SK-N-SH (cell line): ENCODE measurements around the gene PARP8. TPM values are rescaled to one million over a fixed set of nuclear protein-coding genes. Genes with fewer than 3 reads are reported as not detected.
A peak's percentile ranks its signal among the peaks of the same experiment; 100 is the strongest.

ENCODE experiments used
- CTCF ChIA-PET: fragments of 300-600, 350-600 bp; formaldehyde crosslinking; extraction: SDS; loops from one replicate; lab custom pipeline; 2021; lab: Yijun Ruan, JAX
- POLR2A ChIA-PET: fragments of 350-600 bp; sonication (Branson Sonifier 250); formaldehyde crosslinking; extraction: SDS; loops from one replicate; lab custom pipeline; 2020; ENCODE audit warnings: antibody characterized with exemption, inconsistent platforms; lab: Yijun Ruan, JAX
- DNase-seq: peaks from one replicate; pipeline ENCODE4 v3.0.0; 2012
- H2AFZ ChIP-seq: fragments of 200-600 bp; sonication (generic); 2 replicates; pipeline ENCODE4 v1.8.1; 2016; ENCODE audit warnings: antibody characterized with exemption, mild to moderate bottlenecking, low read depth
- H3F3A ChIP-seq: fragments of 200-600 bp; sonication (generic); replicated peaks from 2 replicates; pipeline ENCODE3; 2016; ENCODE audit warnings: antibody characterized with exemption, mild to moderate bottlenecking; ENCODE audit not compliant: insufficient read depth
- H3K27ac ChIP-seq, 2 experiments: fragments of 200-500 bp in 1 of 2; fragments of 200-600 bp in 1 of 2; sonication (Bioruptor generic) in 1 of 2; sonication (generic), shearing (Covaris generic) in 1 of 2; 2 replicates each; pipeline versions ENCODE4 v1.5.1 to v1.6.1; 2014 to 2016; ENCODE audit warnings: low read depth in 2 of 2, inconsistent platforms in 1 of 2, low read length in 1 of 2, mild to moderate bottlenecking in 1 of 2, mixed read lengths in 1 of 2
- H3K27me3 ChIP-seq: fragments of 200-600 bp; sonication (generic), shearing (Covaris generic); 2 replicates; pipeline ENCODE4 v1.6.1; 2016; ENCODE audit warnings: mixed run types; ENCODE audit not compliant: insufficient read depth
- H3K36me3 ChIP-seq, 2 experiments: fragments of 200-500 bp in 1 of 2; fragments of 200-600 bp in 1 of 2; sonication (Bioruptor generic) in 1 of 2; sonication (generic) in 1 of 2; replicated peaks in 1 of 2; 2 replicates each; pipeline versions ENCODE3 to v1.5.1; 2014 to 2016; ENCODE audit warnings: low read length in 1 of 2, mild to moderate bottlenecking in 1 of 2; ENCODE audit not compliant: insufficient read depth in 2 of 2, control insufficient read depth in 1 of 2
- H3K4me1 ChIP-seq, 2 experiments: fragments of 200-500 bp in 1 of 2; fragments of 200-600 bp in 1 of 2; sonication (Bioruptor generic) in 1 of 2; sonication (generic), shearing (Covaris generic) in 1 of 2; 2 replicates each; pipeline versions ENCODE4 v1.5.1 to v1.6.1; 2014 to 2016; ENCODE audit warnings: low read depth in 1 of 2, low read length in 1 of 2, mixed run types in 1 of 2; ENCODE audit not compliant: insufficient read depth in 2 of 2, control insufficient read depth in 1 of 2
- H3K4me2 ChIP-seq: fragments of 200-600 bp; sonication (generic), shearing (Covaris generic); 2 replicates; pipeline ENCODE4 v1.6.1; 2017; ENCODE audit warnings: mixed run types
- H3K4me3 ChIP-seq, 2 experiments: fragments of 200-500 bp in 1 of 2; fragments of 200-600 bp in 1 of 2; sonication (Bioruptor generic) in 1 of 2; sonication (generic), shearing (Covaris generic) in 1 of 2; 2 replicates each; pipeline versions ENCODE4 v1.5.1 to v1.8.1; 2014 to 2016; ENCODE audit warnings: low read depth in 2 of 2, inconsistent platforms in 1 of 2, low read length in 1 of 2, mild to moderate bottlenecking in 1 of 2, mixed read lengths in 1 of 2, moderate library complexity in 1 of 2
- H3K79me2 ChIP-seq: fragments of 200-600 bp; sonication (generic); 2 replicates; pipeline ENCODE4 v1.8.1; 2017; ENCODE audit warnings: mild to moderate bottlenecking; ENCODE audit not compliant: insufficient read depth
- H3K9ac ChIP-seq: fragments of 200-600 bp; sonication (generic); 2 replicates; pipeline ENCODE4 v1.6.1; 2017; ENCODE audit warnings: mixed run types
- H3K9me2 ChIP-seq: fragments of 200-600 bp; sonication (generic); 2 replicates; pipeline ENCODE4 v1.6.1; 2017; ENCODE audit warnings: mixed run types
- H3K9me3 ChIP-seq: fragments of 200-600 bp; sonication (generic); 2 replicates; pipeline ENCODE4 v1.6.1; 2017; ENCODE audit warnings: mixed run types, mild to moderate bottlenecking, moderate library complexity
- H4K20me1 ChIP-seq: fragments of 200-600 bp; sonication (generic); 2 replicates; pipeline ENCODE4 v1.6.1; 2017; ENCODE audit warnings: mild to moderate bottlenecking, mixed run types; ENCODE audit not compliant: insufficient read depth
- CHD2 ChIP-seq: fragments of 150-350 bp; IDR thresholded peaks from 2 replicates; pipeline ENCODE4 v1.6.1; 2018; ENCODE audit warnings: low read length; ENCODE audit not compliant: partially characterized antibody
- ELF1 ChIP-seq: IDR thresholded peaks from 2 replicates; pipeline ENCODE4 v1.4.0; 2012
- EP300 ChIP-seq, 2 experiments: IDR thresholded peaks; 2 replicates each; pipeline versions ENCODE4 v1.4.0 to v1.6.1; 2012; ENCODE audit warnings: borderline replicate concordance in 1 of 2, low read depth in 1 of 2, low read length in 1 of 2
- FOSL2 ChIP-seq: IDR thresholded peaks from 2 replicates; pipeline ENCODE4 v1.4.0; 2012; ENCODE audit warnings: low read depth, mild to moderate bottlenecking, moderate library complexity, borderline replicate concordance
- GATA2 ChIP-seq: sonication (generic); formaldehyde crosslinking; IDR thresholded peaks from 2 replicates; pipeline ENCODE4 v1.5.0; 2020; ENCODE audit warnings: mild to moderate bottlenecking, missing genetic modification reagents
- JUND ChIP-seq: IDR thresholded peaks from 2 replicates; pipeline ENCODE4 v1.4.0; 2012
- MAX ChIP-seq: IDR thresholded peaks from 2 replicates; pipeline ENCODE4 v1.4.0; 2012; ENCODE audit warnings: low read depth
- NRF1 ChIP-seq: IDR thresholded peaks from 2 replicates; pipeline ENCODE4 v1.6.1; 2012; ENCODE audit warnings: low read depth, mild to moderate bottlenecking, low read length
- PBX3 ChIP-seq: IDR thresholded peaks from 2 replicates; pipeline ENCODE4; 2012
- RAD21 ChIP-seq: IDR thresholded peaks from 2 replicates; pipeline ENCODE4 v1.6.1; 2012; ENCODE audit warnings: mild to moderate bottlenecking, low read length
- RXRA ChIP-seq: IDR thresholded peaks from 2 replicates; pipeline ENCODE4 v1.4.0; 2012; ENCODE audit warnings: low read depth, mild to moderate bottlenecking, borderline replicate concordance
- TAF1 ChIP-seq: IDR thresholded peaks from 2 replicates; pipeline ENCODE4 v1.6.1; 2012; ENCODE audit warnings: low read depth, mild to moderate bottlenecking, low read length, moderate library complexity, borderline replicate concordance
- TCF12 ChIP-seq: IDR thresholded peaks from 2 replicates; pipeline ENCODE4 v1.4.0; 2012
- YY1 ChIP-seq: IDR thresholded peaks from 2 replicates; pipeline ENCODE4 v1.4.0; 2012; ENCODE audit warnings: low read depth, mild to moderate bottlenecking
- WGBS: methylation state at CpG from one replicate; pipeline ENCODE4 v1.1.6; 2017; ENCODE audit warnings: low lambda C conversion rate; 5-methylcytosine and 5-hydroxymethylcytosine counted together
- polyA plus RNA-seq, 3 experiments: library from polyadenylated mRNA; depleted of rRNA; stranded (reverse); fragments of >200 nt; gene quantifications; 2 replicates each; pipeline ENCODE4 v1.2.3, GENCODE V29; 2012

Gene PARP8
- polyA plus RNA-seq, 1 of the 3 experiments (the other 2 are of a cell fraction) = 6.2 TPM

- Histone ChIP-seq H4K20me1 (no peaks in the 10 kb centered on the region), H2AFZ (no peak overlapping the region), H3K9me2 (no peaks in the 10 kb centered on the region), H3K79me2 (no peaks in the 10 kb centered on the region), H3K36me3 (no peaks in the 10 kb centered on the region), H3K27me3 (no peaks in the 10 kb centered on the region), H3K4me2 (no peak overlapping the region), H3K27ac (no peak overlapping the region), H3F3A (no peaks in the 10 kb centered on the region), H3K4me3 (no peak overlapping the region), H3K9ac (no peak overlapping the region), H3K9me3 (no peaks in the 10 kb centered on the region), H3K4me1 (peaks cover 0 to 2% of the 10 kb centered on the region in 2 experiments; a peak in 1 of 4 replicates)
- DNase-seq = no peak
- ChIA-PET POLR2A (no interaction called here), CTCF (no interaction called here)
- TF ChIP-seq TCF12 = no peak
- no peak for TF ChIP-seq ELF1
- TF ChIP-seq TAF1 = no peak
- TF ChIP-seq RAD21 = no peak
- no peak for TF ChIP-seq NRF1
- TF ChIP-seq FOSL2 = no peak
- no peak for TF ChIP-seq YY1
- TF ChIP-seq RXRA = no peak
- no peak for TF ChIP-seq EP300 (IDR thresholded peaks at IDR 0.05; ENCODE audit: borderline replicate concordance in 1 of 2, low read depth in 1 of 2, low read length in 1 of 2)
- TF ChIP-seq MAX = no peak
- no peak for TF ChIP-seq CHD2
- TF ChIP-seq GATA2 = no peak
- 83% methylated on average over 3 of the region's 3 CpGs for WGBS
Measured at GRCh38 chr5:50704730-50705129, 38.3 kb downstream of the PARP8 start.

GRCh38 chr5:50709471-50709870, 43.0 kb downstream of the PARP8 start:
- Histone ChIP-seq H3K27me3 (no peaks in the 10 kb centered on the region), H3K27ac (peak overlapping the region in 1 of 2 experiments; percentile 42; a peak in 2 of 4 replicates), H3F3A (no peaks in the 10 kb centered on the region), H3K4me2 (peak overlapping the region; percentile 15), H2AFZ (no peak overlapping the region), H4K20me1 (no peaks in the 10 kb centered on the region), H3K4me3 (no peak overlapping the region), H3K79me2 (no peaks in the 10 kb centered on the region), H3K4me1 (peaks cover 0 to 15% of the 10 kb centered on the region in 2 experiments; a peak in 2 of 4 replicates), H3K9me2 (no peaks in the 10 kb centered on the region), H3K9me3 (no peaks in the 10 kb centered on the region), H3K36me3 (no peaks in the 10 kb centered on the region), H3K9ac (no peak overlapping the region)
- 0 out of 2 replicates have a peak, but pooled peaks have one; percentile 14 for TF ChIP-seq PBX3
- TF ChIP-seq RXRA = no peak
- TF ChIP-seq FOSL2 = peak; percentile 79
- TF ChIP-seq JUND = peak; percentile 48
- no peak for TF ChIP-seq NRF1
- peak in 1 of 2 experiments; percentile 22; a peak in 1 of 4 replicates for TF ChIP-seq EP300 (IDR thresholded peaks at IDR 0.05; ENCODE audit: borderline replicate concordance in 1 of 2, low read depth in 1 of 2, low read length in 1 of 2)
- TF ChIP-seq TCF12 = peak; percentile 48; the same call in 1 of the 2 replicates
- CTCF ChIA-PET = no interaction called here
- POLR2A ChIA-PET = no interaction called here
- DNase-seq = no peak
- WGBS = 5% methylated on average over 1 of the region's 1 CpG
